Activated T-cell treated with anti-CD3 and anti-CD28 coated beads, Interleukin-2, amount 50 U/mL, for 1 hour (primary cell): ENCODE measurements around the gene MRPL17.

Experiments
- DNase-seq: peaks from one replicate; pipeline ENCODE4 v3.0.0-alpha.2; 2020

The MRPL17 gene

GRCh38 chr11:6631361-6631890 is 51.7 kb downstream of the MRPL17 start:
- DNase-seq = no peak

GRCh38 chr11:6630632-6631291 is 52.4 kb downstream of the MRPL17 start:
- DNase-seq = no peak
